ENCODE measurements around the gene CDK2AP2. TPM values are rescaled to one million over a fixed set of nuclear protein-coding genes. Genes with fewer than 3 reads are reported as not detected.
A peak's percentile ranks its signal among the peaks of the same experiment; 100 is the strongest.

CDK2AP2 gene
- total and polyA plus RNA-seq, 2 experiments from 2014 or later, result 48.6 to 120 TPM

DNA sequence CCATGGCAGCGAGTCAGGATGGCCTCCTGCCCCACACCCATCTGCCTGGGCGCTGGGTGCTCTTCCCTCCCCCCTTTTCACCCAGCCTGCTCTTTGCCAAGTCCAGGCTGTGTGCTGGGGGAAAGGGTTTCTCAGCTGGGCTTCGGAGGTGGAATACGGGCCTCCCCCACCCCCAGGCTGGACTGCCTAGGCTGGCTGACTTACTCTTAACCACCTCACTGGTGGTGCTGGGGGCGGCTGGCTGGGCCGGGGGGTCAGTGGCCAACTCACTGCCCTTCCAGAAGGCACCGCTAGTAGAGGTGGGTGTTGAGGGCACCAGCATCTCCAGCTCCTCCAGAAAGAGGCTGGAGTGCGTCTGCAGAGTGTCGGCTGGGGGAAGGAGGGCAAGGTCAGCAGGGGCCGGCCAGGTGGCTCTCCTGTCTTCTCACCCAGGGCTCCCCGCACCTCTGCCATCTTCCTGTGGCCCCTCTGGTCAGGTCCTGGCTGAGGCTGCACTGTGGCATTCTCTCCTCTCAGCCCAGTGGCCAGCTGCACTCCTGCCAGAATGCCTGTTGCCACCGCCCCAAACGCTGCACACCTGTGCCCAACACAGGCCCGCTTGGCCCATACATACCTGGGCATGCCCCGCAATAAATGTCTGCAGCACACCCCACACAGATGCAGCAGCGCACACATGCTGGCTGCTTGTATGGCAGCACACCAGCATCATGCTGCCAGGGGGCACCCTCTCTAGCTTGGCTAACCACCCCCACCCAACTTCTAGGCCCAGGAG is 12.5 kb downstream of the CDK2AP2 start (continued):
- TF ChIP-seq, protein P1, sequence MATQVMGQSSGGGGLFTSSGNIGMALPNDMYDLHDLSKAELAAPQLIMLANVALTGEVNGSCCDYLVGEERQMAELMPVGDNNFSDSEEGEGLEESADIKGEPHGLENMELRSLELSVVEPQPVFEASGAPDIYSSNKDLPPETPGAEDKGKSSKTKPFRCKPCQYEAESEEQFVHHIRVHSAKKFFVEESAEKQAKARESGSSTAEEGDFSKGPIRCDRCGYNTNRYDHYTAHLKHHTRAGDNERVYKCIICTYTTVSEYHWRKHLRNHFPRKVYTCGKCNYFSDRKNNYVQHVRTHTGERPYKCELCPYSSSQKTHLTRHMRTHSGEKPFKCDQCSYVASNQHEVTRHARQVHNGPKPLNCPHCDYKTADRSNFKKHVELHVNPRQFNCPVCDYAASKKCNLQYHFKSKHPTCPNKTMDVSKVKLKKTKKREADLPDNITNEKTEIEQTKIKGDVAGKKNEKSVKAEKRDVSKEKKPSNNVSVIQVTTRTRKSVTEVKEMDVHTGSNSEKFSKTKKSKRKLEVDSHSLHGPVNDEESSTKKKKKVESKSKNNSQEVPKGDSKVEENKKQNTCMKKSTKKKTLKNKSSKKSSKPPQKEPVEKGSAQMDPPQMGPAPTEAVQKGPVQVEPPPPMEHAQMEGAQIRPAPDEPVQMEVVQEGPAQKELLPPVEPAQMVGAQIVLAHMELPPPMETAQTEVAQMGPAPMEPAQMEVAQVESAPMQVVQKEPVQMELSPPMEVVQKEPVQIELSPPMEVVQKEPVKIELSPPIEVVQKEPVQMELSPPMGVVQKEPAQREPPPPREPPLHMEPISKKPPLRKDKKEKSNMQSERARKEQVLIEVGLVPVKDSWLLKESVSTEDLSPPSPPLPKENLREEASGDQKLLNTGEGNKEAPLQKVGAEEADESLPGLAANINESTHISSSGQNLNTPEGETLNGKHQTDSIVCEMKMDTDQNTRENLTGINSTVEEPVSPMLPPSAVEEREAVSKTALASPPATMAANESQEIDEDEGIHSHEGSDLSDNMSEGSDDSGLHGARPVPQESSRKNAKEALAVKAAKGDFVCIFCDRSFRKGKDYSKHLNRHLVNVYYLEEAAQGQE (IDR thresholded peaks at IDR 0.05; ENCODE audit: unreplicated experiment), result no peak
- TF ChIP-seq JUNB (IDR thresholded peaks at IDR 0.05; ENCODE audit: unreplicated experiment), result no peak
- TF ChIP-seq, protein P2, sequence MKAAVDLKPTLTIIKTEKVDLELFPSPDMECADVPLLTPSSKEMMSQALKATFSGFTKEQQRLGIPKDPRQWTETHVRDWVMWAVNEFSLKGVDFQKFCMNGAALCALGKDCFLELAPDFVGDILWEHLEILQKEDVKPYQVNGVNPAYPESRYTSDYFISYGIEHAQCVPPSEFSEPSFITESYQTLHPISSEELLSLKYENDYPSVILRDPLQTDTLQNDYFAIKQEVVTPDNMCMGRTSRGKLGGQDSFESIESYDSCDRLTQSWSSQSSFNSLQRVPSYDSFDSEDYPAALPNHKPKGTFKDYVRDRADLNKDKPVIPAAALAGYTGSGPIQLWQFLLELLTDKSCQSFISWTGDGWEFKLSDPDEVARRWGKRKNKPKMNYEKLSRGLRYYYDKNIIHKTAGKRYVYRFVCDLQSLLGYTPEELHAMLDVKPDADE (IDR thresholded peaks at IDR 0.05), result no peak
- no peak for TF ChIP-seq ZNF331 (CRISPR knock-in tag; IDR thresholded peaks at IDR 0.05; ENCODE audit: low read depth)

DNA sequence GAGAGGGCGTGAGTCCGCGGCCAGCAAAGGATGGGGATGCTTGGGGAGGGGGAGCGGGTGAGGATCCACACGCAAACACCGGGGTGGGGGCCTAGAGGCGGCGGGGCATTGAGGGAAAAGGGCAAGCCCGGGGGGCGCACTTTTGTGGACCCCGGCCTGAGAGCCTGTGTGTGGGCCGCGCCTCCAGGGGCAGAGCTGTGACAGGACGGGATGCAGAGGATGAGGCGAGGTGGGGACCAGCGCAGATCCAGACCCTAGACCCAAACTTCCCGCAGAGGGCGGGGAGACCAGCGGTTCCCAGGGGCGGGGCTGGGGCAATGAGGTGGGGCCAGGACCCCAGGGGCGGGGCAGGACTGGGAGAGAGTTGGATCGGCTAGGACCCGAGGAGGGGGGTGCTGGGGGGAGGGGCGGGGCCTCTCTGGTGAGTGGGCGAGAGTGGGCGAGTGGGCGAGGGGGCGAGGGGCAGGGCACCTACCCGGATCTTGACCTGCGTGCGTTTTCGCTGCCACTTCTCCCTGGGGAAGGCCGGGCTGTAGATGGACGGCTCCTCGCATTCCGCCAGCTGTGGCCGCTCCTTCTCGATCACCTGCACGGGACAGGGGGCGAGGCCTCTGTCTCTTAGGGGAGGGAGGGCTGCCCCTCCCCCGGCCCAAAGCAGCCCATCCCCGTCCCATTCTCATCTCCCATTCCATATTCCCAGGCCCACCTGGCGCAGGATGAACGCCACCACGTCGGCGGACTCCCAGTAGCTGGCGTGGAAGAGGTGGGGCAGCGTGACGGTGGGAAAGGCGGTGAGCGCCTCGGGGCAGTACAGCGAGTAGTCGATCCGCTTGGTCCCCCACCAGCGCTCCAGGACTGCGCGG is 13.4 kb downstream of the CDK2AP2 start:
- Histone ChIP-seq H3K36me3 (ENCODE audit: insufficient read depth) (no peaks in the 10 kb centered on the region; the same call in 1 of the 2 replicates), H3K79me2 (replicated peaks; ENCODE audit: insufficient read depth) (no peaks in the 10 kb centered on the region), H4K20me1 (replicated peaks; ENCODE audit: insufficient read depth) (no peaks in the 10 kb centered on the region; the same call in 1 of the 2 replicates), H3K4me1 (ENCODE audit: insufficient read depth) (no peaks in the 10 kb centered on the region), H3K4me2 (no peak overlapping the region), H3K27me3 (ENCODE audit: insufficient read depth) (no peaks in the 10 kb centered on the region), H3F3A (replicated peaks; ENCODE audit: low read depth) (0 out of 2 replicates have a peak, but pooled peaks cover 3% of the 10 kb centered on the region), H2AFZ (no peak overlapping the region), H3K4me3 (no peak overlapping the region), H3K9me2 (ENCODE audit: insufficient read depth) (no peaks in the 10 kb centered on the region), H3K27ac (ENCODE audit: low read depth) (no peak overlapping the region)
- peak; percentile 42 for DNase-seq (ENCODE audit: low spot score)
- peaks cover 3% of the 10 kb centered on the region; the same call in 1 of the 3 replicates for H3K36me3 Mint-ChIP-seq (ENCODE audit: low read depth)
- no peak overlapping the region for H3K4me3 Mint-ChIP-seq
- H3K9me3 Mint-ChIP-seq, result no peaks in the 10 kb centered on the region
- no peaks in the 10 kb centered on the region; the same call in 2 of the 3 replicates for H3K4me1 Mint-ChIP-seq
- peaks cover 4% of the 10 kb centered on the region for H3K27me3 Mint-ChIP-seq (ENCODE audit: insufficient read depth, low read depth, poor library complexity)
- no peak overlapping the region for H3K27ac Mint-ChIP-seq
- peak; percentile 61 for ATAC-seq
- TF ChIP-seq ZNF114 (CRISPR knock-in tag; IDR thresholded peaks at IDR 0.05), result no peak
- TF ChIP-seq, protein P1 (IDR thresholded peaks at IDR 0.05; ENCODE audit: unreplicated experiment), result no peak
- TF ChIP-seq, protein P2 (IDR thresholded peaks at IDR 0.05), result no peak
- TF ChIP-seq STAT1 (IDR thresholded peaks at IDR 0.05; ENCODE audit: unreplicated experiment), result no peak

Measured in GM23338 (cell line).